Ovary (tissue), 9 donors: Measurements from ENCODE around the gene LSAMP. TPM values are rescaled to one million over a fixed set of nuclear protein-coding genes. Genes with fewer than 3 reads are reported as not detected.

Experiments
- DNase-seq, 5 donors: peaks; one replicate each; pipeline ENCODE4 v3.0.0-alpha.2; 2019 to 2020
- H3K27ac ChIP-seq, 2 donors: fragments of 200-600 bp; one replicate each; pipeline versions ENCODE4 v1.5.1 to v1.8.0; 2019 to 2022
- H3K27me3 ChIP-seq: fragments of 200-600 bp; one replicate; pipeline ENCODE4 v1.8.0; 2022
- H3K36me3 ChIP-seq: fragments of 200-600 bp; sonication (generic); one replicate; pipeline ENCODE4 v1.5.1; 2019
- H3K4me1 ChIP-seq: one replicate; pipeline ENCODE4 v1.8.1; 2013; ENCODE audit warnings: mild to moderate bottlenecking, moderate library complexity; ENCODE audit not compliant: insufficient read depth
- H3K4me3 ChIP-seq: fragments of 200-600 bp; sonication (generic); one replicate; pipeline ENCODE4 v1.5.1; 2017
- H3K9me3 ChIP-seq, 2 donors: fragments of 200-600 bp in 1 of 2; sonication (generic) in 1 of 2; one replicate each; pipeline versions ENCODE4 v1.5.1 to v1.8.1; 2013 to 2019; ENCODE audit warnings: mild to moderate bottlenecking in 1 of 2, moderate library complexity in 1 of 2
- EP300 ChIP-seq: sonication (generic); formaldehyde crosslinking; IDR thresholded peaks from one replicate; pipeline ENCODE4 v1.6.1; 2017; ENCODE audit warnings: antibody characterized with exemption
- POLR2A ChIP-seq: fragments of 450-650 bp; IDR thresholded peaks from one replicate; pipeline ENCODE4 v1.6.1; 2017; ENCODE audit warnings: antibody characterized with exemption, mild to moderate bottlenecking, moderate library complexity
- WGBS, 3 donors: extraction: QIAGEN DNeasy Blood & Tissue Kit in 1 of 3; methylation state at CpG; one replicate each; pipeline versions ENCODE4 v1.1.5 to v1.1.7; 2013 to 2017; 5-methylcytosine and 5-hydroxymethylcytosine counted together
- intact Hi-C, 4 donors: fragments of 100-400 bp; cut with DNase I; formaldehyde crosslinking; loops; one replicate each; pipeline versions ENCODE4 v1.11.0 to v1.15.1; 2022 to 2023
- polyA plus RNA-seq, 2 donors: library from polyadenylated mRNA; stranded (reverse); fragments of 200-250 nt in 1 of 2; fragments of 350-450 nt in 1 of 2; fragmentation: Illumina TruSeq in 1 of 2; extraction: RNeasy Lipid Tissue Mini Kit (QIAGEN cat#74804) in 1 of 2; gene quantifications; one replicate each; pipeline ENCODE4 v1.2.3, GENCODE V29; 2013 to 2014
- total RNA-seq, 7 donors: library from RNA; depleted of rRNA in 2 of 7; stranded (reverse); fragments of >200 nt in 2 of 7; fragmentation: NEBNext Ultra II Directional in 3 of 7; extraction: Animal tissue kit (Norgen Biotek cat#: 25700) in 3 of 7; gene quantifications; one replicate each; pipeline versions ENCODE4 v1.1.0 to v1.2.4, GENCODE V29; 2016 to 2023
- TF ChIP-seq, protein P1 (sequence below), 3 donors: fragments of 450-650 bp in 2 of 3; fragments of 200-600 bp in 1 of 3; IDR thresholded peaks; one replicate each; pipeline versions ENCODE4 v1.5.1 to v1.8.0; 2016 to 2022; ENCODE audit warnings: antibody characterized with exemption in 3 of 3, mild to moderate bottlenecking in 1 of 3
- donor health status: DM: no; HTN: no; CAD: no; lungs with moderate emphysema.
- donor health status: DM: no; HTN: no; CAD: no.
- donor health status: Bipolar disorder and iron deficiency.
- donor health status: DM: yes; HTN: yes; CAD: no.
- donor health status: DM: no; HTN: no; CAD: no.
- donor health status: DM: yes; HTN: yes; CAD: no.

The LSAMP gene
- total and polyA plus RNA-seq, 9 donors = 1.1 to 13.0 (median 5.4) TPM

- peak; percentile 44 to 75 (median 58) for DNase-seq
- Histone ChIP-seq H3K27me3 (no peaks in the 10 kb centered on the region), H3K27ac (no peak overlapping the region), H3K9me3 (no peaks in the 10 kb centered on the region), H3K4me3 (no peak overlapping the region), H3K4me1 (no peaks in the 10 kb centered on the region), H3K36me3 (no peaks in the 10 kb centered on the region)
- TF ChIP-seq EP300 (no peak), POLR2A (no peak)
- TF ChIP-seq, protein P1, sequence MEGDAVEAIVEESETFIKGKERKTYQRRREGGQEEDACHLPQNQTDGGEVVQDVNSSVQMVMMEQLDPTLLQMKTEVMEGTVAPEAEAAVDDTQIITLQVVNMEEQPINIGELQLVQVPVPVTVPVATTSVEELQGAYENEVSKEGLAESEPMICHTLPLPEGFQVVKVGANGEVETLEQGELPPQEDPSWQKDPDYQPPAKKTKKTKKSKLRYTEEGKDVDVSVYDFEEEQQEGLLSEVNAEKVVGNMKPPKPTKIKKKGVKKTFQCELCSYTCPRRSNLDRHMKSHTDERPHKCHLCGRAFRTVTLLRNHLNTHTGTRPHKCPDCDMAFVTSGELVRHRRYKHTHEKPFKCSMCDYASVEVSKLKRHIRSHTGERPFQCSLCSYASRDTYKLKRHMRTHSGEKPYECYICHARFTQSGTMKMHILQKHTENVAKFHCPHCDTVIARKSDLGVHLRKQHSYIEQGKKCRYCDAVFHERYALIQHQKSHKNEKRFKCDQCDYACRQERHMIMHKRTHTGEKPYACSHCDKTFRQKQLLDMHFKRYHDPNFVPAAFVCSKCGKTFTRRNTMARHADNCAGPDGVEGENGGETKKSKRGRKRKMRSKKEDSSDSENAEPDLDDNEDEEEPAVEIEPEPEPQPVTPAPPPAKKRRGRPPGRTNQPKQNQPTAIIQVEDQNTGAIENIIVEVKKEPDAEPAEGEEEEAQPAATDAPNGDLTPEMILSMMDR (IDR thresholded peaks at IDR 0.05) = peak; percentile 72 to 90 (median 90)
- WGBS, 3 donors = 49 to 56% (median 52%) methylated on average over 6 of the region's 6 CpGs
- intact Hi-C loops = no loop called here
These were observed 625.4 kb downstream of the LSAMP start for GRCh38 chr3:115819785-115820384.

DNA sequence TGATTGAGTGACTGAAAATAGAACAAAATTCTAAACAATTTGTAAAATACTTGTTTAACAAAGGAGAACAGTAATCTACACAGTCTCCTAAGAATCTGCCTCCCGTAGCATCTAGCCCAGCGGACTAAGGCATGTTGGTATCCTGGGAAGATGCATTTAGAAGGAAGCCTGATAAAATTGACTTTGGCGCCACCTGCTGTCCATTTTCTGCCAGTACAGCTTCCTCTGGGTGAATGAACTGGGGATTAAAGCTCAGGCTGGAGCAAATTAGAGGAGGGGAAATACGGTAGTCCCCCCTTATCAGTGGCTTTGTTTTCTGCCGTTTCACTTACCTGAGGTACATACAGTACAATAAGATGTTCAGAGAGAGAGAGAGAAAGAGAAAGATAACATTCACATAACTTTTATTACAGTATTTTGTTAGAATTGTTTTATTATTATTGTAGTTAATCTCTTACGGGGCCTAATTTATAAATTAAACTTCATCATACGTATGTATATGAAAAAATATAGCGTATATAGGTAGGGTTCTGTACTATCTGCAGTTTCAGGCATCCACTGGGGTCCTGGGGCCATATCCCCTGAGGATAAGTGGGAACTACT lies 630.4 kb downstream of the LSAMP start:
- H3K4me1 ChIP-seq = no peaks in the 10 kb centered on the region
- H3K9me3 ChIP-seq = no peaks in the 10 kb centered on the region
- no peak overlapping the region for H3K4me3 ChIP-seq
- TF ChIP-seq, protein P1 (IDR thresholded peaks at IDR 0.05) = peak; percentile 70 to 87 (median 73)
- TF ChIP-seq EP300 = no peak
- no peak overlapping the region for H3K27ac ChIP-seq
- 12 to 19% (median 13%) methylated on average over 8 of the region's 8 CpGs for WGBS, 3 donors
- DNase-seq = peak; percentile 53 to 82 (median 74)
- no peaks in the 10 kb centered on the region for H3K36me3 ChIP-seq
- intact Hi-C loops = no loop called here
- no peaks in the 10 kb centered on the region for H3K27me3 ChIP-seq

DNA sequence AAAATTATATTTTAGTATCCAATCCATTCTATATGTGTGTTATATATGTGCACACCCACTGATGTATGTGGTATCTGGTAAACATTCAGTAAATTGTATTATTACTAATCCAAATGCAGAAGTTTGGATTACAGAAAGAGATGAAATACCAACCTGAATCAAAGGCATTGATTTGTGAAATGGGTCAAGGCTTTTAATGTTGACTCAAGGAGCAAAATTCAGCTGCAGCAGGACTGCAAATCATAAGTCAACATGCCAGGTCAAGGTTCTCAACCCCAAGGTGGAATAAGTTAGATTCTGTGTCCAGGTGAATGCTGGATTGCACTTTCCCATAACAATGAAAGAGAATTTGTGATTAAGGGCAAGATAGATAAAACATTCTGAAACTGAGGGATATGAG lies 631.3 kb downstream of the LSAMP start:
- Histone ChIP-seq H3K4me3 (no peak overlapping the region), H3K27ac (no peak overlapping the region), H3K27me3 (no peaks in the 10 kb centered on the region), H3K4me1 (no peaks in the 10 kb centered on the region), H3K36me3 (no peaks in the 10 kb centered on the region), H3K9me3 (no peaks in the 10 kb centered on the region)
- no peak for DNase-seq
- intact Hi-C loops = no loop called here
- no peak for TF ChIP-seq EP300
- TF ChIP-seq, protein P1 (IDR thresholded peaks at IDR 0.05) = no peak
- TF ChIP-seq POLR2A = no peak

DNA sequence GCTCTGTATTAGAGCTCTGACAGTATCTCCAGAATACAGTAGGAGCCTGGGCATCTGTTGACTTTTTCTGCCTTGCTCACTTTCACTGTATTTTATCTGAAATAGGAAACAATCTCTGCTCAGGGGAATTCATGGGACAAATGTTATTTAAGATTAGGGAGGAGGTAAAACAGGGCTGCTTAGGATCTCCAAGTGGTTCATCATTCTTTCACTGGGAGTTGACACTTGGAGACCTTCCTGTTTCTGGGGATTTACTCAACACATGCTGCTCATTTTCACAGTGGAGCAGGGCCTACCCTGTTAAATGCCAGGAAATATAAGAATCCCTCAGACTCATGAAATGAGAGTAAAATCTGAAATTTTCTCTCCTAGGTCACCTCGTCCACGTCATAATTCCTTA lies 636.5 kb downstream of the LSAMP start:
- WGBS, 3 donors = 96% methylated on average over 2 of the region's 2 CpGs
- Histone ChIP-seq H3K27ac (no peak overlapping the region), H3K27me3 (no peaks in the 10 kb centered on the region), H3K9me3 (no peaks in the 10 kb centered on the region), H3K36me3 (no peaks in the 10 kb centered on the region), H3K4me3 (no peak overlapping the region), H3K4me1 (no peaks in the 10 kb centered on the region)
- no peak for DNase-seq
- intact Hi-C loops = no loop called here
- no peak for TF ChIP-seq EP300
- TF ChIP-seq POLR2A = no peak
- TF ChIP-seq, protein P1 (IDR thresholded peaks at IDR 0.05) = no peak
